Measurements from ENCODE around the gene TRAF3.
A peak's percentile ranks its signal among the peaks of the same experiment; 100 is the strongest.
"Not testable (repeated sequence)": the region's sequence is repeated elsewhere in the genome, so short reads cannot be mapped to it uniquely, and the experiment has no call there.

Gene TRAF3

GRCh38 chr14:102922490-102923200 is 145.4 kb downstream of the TRAF3 start, which contains the start of gene AMN:
Gene AMN, plus strand, starts transcription at chr14:102922663. Its CDS starts 26 bp downstream, at chr14:102922689.
- no peak for FAIRE-seq
- DNase-seq (ENCODE audit: low spot score) = no peak

- FAIRE-seq (no peak), DNase-seq (ENCODE audit: low spot score) (no peak)
Measured at GRCh38 chr14:102923201-102923924, 146.1 kb downstream of the TRAF3 start.

GRCh38 chr14:102923925-102924486 is 146.8 kb downstream of the TRAF3 start:
- FAIRE-seq (no peak), DNase-seq (ENCODE audit: low spot score) (no peak)

GRCh38 chr14:102924632-102925588 is 147.7 kb downstream of the TRAF3 start:
- FAIRE-seq = no peak

GRCh38 chr14:102925646-102926045 is 148.4 kb downstream of the TRAF3 start:
- no peak for DNase-seq (ENCODE audit: low spot score)
- FAIRE-seq = no peak

More at GRCh38 chr14:102924632-102925588, 147.7 kb downstream of the TRAF3 start:
- DNase-seq (ENCODE audit: low spot score) = no peak

- no peak for DNase-seq (ENCODE audit: low spot score)
- FAIRE-seq = no peak
Measured at GRCh38 chr14:102926104-102926503, 148.9 kb downstream of the TRAF3 start.

- not testable (repeated sequence) for DNase-seq (ENCODE audit: low spot score)
Measured at GRCh38 chr14:102926840-102927239, 149.6 kb downstream of the TRAF3 start.

GRCh38 chr14:102927346-102927877 is 150.2 kb downstream of the TRAF3 start:
- FAIRE-seq (no peak), DNase-seq (ENCODE audit: low spot score) (no peak)

More at GRCh38 chr14:102926840-102927239, 149.6 kb downstream of the TRAF3 start:
- FAIRE-seq = not testable (repeated sequence)

GRCh38 chr14:102927878-102928411 is 150.7 kb downstream of the TRAF3 start:
- DNase-seq (ENCODE audit: low spot score) (no peak), FAIRE-seq (no peak)

- no peak for DNase-seq (ENCODE audit: low spot score)
Measured at GRCh38 chr14:102928412-102929240, 151.4 kb downstream of the TRAF3 start.

GRCh38 chr14:102929241-102930137 is 152.2 kb downstream of the TRAF3 start:
- FAIRE-seq (no peak), DNase-seq (ENCODE audit: low spot score) (no peak)

More at GRCh38 chr14:102928412-102929240, 151.4 kb downstream of the TRAF3 start:
- FAIRE-seq = no peak

GRCh38 chr14:102930138-102930752 is 153.0 kb downstream of the TRAF3 start:
- FAIRE-seq (no peak), DNase-seq (ENCODE audit: low spot score) (no peak)

GRCh38 chr14:102930753-102931579 is 153.7 kb downstream of the TRAF3 start:
- DNase-seq (ENCODE audit: low spot score) (peak; percentile 39), FAIRE-seq (no peak)

- no peak for DNase-seq (ENCODE audit: low spot score)
- no peak for FAIRE-seq
Measured at GRCh38 chr14:102931580-102932285, 154.5 kb downstream of the TRAF3 start.

GRCh38 chr14:102932484-102933248 is 155.4 kb downstream of the TRAF3 start:
- FAIRE-seq (no peak), DNase-seq (ENCODE audit: low spot score) (no peak)
